DMS 273 treated with DMSO at 0.1 percent for 48 hours (cell line): ENCODE measurements around the gene PAX5.

Experiments used
- DNase-seq: peaks from one replicate; lab custom pipeline; 2025; lab: John Stamatoyannopoulos, UW

PAX5 gene

DNA sequence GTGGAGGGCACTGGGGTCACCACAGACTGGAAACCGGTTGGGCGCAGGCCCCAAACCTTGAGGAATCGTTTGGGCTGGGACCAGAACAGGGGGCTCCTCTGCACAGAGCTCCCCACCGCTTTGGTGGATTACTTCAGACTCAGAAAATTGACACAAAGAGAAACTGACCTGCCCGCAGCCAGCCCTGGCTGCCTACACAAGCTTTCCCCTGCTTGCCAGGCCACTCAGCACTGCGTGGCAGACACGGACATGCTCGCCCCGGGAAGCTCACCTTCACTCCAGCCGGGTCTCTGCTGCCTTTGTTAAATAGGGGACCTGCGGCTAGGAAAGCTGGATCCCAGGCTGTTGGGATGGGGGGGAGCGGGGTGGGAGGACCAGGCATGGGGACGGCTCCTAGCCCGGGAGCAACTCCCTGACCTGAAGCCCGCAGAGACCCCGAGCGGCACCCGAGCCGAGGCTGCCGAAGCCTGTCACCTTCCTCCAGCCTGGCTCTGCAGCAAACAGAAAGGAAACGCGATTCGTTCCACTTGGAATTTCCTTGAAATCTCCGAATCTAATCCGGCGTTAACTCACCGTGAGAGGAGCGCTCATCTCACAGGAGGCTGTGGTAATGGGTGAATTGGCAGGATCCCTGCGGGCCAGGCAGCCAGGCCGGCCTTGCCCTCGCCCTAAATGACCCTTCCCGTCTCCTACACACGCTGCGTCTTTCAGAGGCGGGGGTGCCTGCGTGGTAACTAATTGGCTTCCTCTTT is 8.8 kb downstream of the PAX5 start:
- DNase-seq: no peak

DNA sequence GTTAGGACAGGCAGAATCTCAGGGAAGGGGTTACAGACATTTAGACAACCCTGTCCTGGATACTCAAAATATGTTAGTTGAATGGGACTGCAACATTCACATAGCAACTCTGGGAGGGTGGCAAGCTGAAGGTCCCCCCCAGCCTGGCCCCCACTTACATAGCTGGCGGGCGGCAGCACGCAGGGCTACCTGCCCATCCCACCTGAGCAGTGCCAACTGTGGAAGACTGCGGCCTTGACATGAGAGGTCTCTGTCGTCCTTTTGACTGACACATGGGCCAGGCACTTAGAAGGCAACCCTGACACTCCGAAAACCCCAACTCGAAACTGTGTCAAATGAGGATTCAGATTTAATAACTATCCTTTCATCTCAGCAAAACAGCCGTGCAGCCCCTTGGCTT is 16.5 kb downstream of the PAX5 start:
- no peak for DNase-seq

DNA sequence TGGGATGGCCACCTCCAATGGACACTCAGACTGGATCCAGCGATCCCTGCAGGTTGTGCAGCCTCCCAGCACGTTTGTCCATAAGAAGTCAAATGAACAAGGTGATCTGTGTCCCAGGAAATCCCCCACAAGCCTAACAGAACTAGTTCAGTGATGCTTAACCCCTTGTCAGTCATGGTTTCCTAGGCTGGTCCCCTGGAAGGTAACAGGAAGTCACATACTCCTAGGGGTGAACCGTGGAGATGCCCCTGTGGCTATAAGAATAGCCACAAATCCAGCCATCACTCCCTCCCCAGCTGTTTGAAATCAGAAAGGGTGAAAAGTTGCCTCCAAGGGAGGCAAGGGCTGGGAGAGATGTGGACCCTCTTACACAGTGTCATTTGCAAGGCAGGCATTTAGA is 22.5 kb downstream of the PAX5 start:
- DNase-seq: no peak

DNA sequence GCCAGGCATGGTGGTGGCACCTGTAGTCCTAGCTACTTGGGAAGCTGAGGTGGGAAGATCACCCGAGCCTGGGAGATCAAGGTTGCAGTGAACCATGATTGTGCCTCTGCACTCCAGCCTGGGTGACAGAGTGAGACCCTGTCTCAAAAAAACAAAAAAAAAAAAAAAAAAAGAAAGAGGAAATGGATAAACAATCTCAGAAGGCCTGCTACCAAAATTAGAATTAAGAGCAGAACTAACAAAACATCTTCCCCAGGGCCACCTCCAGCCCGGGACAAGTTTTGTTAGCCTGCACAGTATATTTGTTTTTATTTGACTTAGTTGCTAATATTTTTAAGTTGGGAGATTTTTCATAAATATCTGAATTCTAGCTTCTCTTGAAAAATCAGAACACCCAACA is 23.1 kb downstream of the PAX5 start:
- no peak for DNase-seq

DNA sequence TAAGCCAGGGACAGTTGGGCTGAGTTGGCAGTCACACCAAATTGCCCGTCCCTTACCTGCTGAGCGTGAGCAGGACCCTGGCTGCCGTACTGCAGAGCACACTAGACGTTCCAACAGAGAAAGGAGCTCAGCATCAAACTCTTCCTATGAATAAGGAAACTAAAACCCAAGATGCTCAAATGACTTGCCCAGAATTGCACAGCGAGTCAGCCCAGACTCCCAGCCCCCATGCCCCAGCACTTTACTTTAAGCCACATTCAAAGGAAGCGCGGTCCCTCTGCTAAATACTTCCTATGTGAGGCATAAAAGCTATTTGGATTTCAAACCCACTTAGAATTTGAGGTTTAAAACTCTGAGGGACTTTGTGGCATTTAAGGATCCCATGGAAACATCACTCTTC is 23.9 kb downstream of the PAX5 start:
- DNase-seq: no peak

DNA sequence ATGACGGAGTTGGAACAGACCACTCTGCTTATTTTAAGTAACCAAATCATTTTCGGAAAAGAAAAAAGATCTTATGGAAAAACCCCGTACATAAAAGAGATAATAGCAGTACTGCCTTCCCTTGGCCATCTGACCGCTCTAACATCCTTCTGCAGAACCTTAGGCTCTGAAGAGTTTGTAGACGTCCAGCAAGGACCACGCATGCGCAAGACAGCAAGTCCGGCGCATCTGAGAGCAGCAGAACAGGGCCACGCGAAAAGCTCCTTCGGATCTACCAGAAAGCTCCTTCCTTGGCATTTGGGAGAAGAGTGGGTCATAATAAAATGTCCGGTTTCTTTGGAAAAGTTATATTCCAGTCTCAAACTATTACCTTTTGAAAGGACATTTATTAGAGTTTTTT is 26.8 kb downstream of the PAX5 start:
- no peak for DNase-seq

DNA sequence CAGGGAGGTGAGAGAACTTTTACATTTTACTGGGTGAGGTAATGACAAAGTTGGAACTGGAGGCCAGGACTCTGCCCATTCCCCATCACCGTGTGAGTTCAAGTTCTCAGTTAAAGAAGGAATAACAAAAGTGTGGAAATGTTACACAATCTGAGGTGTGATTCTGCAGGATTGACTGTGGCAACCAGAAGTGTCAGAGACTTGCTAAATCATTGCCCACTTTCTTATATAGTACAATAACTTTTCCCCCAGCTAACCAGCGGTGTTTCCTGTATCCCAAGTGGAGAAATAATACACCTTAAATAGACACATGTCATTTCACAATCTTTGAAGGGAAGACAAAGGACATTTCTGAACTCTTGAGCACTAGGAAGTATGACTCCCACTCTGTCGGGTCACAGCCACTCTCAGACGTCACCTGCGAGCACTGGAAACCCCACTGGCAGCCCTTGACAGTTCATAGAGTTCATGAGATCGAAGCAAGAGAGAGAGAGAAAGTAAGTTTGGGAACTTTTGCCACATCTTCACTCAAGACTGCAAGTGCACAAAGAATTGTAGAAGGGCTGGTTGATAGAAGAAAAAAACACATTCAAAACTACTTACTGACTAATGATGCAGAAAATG is 28.4 kb downstream of the PAX5 start:
- DNase-seq: no peak

DNA sequence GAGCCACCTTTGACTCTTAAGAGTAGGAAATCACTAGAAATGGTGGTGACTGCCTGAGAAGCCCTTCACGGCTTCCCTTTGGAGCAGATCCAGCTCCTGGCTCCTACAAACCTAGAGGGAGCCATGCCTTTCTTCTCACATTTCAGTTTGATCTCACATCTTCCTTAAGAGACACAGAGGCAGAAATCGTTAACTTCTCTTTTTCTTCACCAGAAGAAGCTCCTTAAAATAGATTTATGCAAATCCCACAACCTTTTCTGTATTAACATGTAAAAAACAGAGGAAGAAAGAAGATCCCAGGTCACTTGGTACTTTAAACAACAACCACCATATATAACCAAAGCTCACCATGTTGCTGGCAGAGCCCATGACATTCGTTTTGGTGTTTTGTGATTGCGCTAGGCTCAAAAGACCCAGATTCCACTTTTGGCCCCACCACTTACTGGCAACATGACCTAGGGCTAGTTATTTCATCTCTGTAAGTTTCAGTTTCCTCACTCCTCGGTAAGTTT is 29.6 kb downstream of the PAX5 start:
- DNase-seq: no peak

DNA sequence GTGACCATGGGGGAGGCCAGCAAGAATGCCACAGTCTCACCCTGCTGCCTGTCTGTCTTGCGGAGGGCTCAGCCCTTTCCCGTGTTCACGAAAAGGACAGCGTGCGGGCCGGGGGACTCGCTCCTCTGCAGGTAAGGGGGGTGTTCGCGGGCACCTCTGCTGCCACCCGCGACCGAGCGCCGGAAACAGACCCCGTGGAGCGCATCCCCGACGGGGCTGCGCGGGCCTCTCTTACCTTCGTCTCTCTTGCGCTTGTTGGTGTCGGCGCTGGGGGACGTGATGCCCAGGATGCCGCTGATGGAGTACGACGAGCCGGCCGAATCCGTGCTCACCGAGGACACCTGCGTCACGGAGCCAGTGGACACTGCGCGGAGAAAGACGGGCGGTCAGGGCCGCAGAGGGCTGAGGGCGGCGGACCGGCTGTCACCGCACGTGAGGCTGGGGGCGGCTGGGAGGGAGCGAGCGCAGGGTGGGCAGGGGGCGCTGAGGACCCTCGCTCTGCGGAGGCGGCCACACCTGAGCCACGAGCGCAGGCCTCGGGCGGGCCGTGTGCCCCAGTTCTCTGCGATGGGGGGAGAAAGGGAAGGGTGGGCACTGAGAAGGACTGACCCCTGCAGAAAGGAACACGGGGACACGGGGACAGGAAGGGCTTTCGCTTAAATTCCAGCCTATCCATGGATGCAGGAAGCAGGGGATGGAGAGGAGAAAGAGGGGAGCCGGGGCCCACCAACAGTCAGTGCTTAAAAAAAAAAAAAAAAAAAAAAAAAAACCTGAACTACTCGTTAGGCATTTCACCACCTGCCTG is 31.5 kb downstream of the PAX5 start:
- no peak for DNase-seq

DNA sequence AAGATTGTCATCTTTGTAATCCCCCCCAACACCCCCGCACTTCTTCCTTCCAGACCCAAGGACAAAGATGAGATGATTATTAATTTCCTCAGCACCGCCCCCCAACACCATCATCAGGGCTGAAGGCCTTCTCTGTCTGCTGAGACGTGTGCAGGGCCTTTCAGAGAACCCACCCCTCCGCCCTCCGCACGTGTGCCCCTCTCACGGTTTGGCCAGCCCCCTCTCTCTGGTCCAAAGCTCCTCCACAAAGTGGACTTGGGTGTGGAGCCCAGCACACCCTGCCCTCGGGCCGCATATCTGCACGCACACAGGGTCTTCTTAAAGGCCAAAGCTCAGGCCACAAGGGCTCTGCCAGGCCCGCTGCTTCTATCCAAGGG is 32.0 kb downstream of the PAX5 start:
- no peak for DNase-seq

DNA sequence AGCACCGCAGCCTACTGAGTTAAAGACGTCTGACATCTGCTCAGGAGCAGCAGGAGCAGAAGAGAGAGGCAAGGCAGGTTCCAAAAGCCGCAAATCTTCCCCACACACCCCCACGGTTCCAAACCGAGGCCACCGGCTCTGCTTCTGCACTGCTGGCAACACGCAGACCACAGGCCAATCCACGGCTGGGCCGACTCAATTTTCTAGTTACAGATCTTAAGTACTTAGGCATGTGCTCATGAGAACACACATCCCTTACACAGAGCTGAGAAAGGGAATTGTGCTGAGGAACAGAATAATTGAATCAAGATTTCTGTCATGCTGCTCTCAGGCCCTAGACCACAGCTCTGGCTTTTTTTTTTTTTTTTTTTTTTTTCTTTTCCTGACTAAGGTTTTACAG is 32.6 kb downstream of the PAX5 start:
- no peak for DNase-seq

DNA sequence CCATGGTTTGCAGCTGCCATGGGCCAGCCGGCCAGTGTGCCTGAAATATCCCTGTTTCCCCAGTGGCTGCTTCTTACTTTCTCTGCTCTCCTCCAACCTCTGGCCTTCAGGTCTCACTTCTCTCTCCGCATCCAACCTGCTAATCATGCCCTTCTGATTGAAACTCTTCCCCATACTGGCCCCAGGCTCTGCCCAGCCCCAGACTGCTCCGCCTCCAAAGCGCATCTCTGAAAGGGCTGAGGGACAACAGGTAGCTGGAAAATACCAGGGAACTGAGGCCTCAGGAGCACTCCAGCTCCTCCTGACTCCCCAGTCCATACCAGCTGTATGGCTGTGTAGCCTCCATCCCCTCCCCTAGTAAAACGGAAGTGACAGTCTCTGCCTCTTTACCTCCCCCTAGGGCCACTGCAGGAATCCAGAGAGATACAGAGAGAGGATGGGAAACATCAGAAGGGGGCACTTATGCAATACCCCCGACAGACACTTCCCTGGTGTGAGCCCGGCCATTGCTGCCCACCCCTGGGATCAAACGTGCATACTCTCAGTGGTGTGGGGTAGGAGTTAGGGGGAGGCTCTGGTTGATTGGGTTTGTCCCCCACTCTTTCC is 34.2 kb downstream of the PAX5 start:
- DNase-seq: no peak

DNA sequence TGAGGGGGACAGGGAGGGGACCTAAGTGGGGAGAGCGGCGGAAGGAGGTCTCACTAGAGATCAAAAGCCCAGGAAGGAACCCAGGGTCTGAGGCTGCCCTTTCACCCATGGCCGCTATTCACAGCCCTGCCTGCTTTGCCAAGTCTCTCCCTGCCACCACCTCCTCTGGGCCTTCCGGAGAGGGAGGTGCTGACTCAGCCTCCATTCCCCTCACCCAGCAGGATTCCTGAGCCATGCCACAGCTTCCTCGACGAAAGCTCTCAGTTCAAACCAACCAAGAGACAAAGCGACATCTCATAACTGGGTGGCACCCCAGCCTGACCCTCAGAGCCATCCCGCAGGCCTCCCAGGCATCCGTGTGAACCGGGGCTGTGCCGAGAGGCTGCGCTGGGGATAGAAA is 36.7 kb downstream of the PAX5 start:
- no peak for DNase-seq

DNA sequence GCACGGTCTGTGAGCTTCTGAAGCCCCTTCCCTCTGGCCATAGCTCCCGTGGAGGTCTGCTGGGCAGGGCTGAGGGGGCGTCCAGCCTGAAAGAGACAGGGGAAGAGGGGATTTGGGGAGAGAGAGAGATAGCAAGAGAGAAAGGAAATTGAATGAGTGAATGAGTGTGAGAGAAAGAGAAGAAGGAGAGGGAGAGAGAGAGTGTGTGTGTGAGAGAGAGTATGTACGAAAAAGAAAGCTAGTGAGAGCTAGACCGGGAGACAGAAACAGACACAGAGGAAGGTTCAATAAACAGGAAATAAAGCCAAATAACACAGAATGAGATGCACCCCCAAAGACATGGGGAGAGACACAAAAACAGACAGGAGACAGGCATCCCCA is 37.4 kb downstream of the PAX5 start:
- DNase-seq: no peak

DNA sequence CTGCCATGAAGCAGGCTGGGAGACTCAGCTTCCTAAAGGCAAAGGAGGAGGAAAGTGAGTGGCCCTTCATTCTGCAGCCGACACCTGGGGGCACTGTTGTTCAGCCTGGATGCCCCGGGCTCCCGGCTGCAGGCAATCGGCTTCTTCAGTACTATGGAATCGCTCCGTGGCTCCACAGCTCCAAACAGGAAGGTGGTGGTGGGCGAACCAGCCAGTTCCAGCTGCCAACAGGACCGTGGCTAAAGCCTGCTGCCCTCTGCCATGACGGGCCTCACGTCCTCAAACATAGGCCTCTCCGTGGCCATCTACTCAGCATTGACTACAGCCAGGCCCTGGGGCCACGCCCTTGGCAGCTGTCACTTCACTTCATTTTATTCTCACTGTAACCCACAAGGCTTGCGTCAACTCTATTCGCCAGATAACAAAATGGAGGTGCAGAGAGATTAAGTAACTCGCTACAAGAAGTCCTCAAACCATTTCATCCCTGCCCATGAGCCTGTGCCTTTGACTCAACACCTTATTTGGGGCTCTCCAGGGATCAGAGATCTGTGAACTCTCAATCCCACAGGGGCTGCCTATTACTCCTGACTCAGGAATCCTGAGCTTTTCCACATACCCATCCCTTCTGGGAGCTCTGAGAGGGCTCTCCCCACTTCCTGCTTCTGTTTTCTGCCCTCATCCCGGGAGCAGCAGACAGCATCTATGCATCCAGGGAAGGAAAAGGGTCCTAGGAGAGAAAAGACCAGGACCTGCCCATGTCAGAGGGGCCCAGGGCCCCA is 38.0 kb downstream of the PAX5 start:
- no peak for DNase-seq

DNA sequence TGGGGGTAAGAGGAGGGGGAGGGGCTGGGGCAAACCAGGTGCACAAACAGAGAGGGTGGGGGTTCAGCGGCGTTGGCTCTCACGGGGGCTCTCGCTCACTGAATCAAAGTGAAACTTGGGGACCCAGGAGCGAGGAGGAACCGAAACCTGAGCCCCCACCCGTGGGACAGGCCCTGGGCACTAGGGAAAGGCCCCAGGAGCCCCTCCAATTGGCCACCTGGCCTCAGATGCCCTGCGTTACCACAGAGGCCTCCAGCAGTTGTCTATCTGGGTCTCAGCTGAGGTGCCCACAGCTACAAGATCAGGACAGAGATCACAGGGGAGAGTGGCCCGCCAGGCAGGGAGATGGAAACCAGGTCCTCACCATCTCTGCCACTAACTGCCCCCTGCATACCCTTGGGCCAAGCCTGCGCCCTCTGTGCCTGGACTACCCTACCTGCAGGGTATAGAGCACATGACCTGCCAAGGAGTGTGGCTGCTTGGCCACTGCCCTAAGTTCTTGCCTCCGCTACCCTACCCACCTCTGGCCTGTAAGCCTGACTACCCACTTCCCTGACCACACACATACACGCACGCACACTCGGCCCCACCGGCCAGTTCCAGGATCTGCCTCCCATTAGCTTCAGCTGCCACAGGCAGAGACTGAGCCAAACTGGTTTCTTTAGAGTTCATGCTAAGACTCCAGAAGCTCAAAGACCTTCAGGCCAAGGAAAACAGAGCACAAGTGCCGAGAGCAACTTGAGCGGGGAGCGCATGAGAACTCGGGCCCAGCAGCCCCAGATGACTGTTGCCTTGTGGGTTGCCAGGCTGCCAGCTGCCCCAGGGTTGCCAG is 39.9 kb downstream of the PAX5 start:
- DNase-seq: no peak

DNA sequence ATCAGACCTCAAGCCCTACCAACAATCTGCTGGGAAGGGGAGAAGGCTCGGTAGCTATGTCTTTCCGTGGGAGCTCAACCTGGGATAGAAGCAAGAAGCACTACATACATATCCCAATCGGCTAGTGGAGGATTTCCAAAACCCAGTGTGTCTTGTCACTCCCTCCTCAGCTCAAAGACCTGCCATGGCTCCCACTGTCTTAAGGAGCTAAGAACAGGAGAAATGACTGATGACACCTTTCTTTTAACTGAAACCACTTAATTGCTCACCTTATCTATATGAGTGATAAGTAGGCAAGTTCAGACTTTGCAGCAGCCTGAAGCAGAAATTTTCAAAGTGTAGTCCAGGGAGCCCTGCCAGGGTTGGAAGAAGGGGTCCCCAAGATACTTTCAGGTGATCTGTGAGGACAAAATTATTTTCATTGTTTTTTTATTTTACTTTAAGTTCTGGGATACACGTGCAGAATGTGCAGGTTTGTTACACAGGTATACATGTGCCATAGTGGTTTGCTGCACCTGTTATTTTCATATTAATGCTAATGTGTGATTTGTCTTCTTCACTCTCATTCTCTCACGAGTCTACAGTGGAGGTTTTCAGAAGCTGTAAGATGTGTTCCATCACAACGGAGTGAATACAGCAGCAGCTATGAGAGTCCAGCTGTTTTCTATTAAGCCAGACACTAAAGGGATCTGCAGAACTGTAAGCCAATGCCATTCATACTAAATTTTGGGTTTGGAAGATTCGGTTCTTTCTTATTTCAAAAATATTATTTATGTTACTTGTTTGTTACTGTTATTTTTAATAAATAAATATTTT is 41.4 kb downstream of the PAX5 start:
- no peak for DNase-seq

DNA sequence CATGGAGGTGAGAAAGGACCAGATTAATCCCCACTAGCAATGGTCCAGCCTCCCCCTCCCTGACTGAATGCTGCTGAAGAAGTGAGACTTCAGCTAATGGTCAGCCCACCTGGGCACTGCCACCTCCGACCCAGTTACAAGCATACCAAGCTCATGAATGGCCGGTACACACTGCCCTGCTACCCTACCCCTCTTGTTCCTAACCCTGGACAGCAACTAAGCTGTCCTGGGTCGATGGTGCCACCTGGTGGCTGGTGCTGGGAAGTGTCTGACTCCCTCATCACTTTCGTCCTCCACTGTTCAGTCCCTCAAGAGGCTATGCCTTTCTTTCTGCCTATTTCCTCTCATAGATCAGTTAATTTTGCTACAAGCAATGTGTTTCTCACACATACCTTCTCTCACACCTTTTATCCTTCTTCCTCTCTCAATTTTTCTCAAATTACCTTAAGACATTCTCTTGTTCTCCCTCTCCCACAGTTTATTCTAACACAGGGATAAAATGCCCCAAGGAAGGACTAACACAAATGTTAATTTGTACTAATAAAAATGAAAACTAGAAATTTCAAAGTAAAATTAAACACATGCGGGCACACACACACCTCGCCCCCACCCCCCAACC is 42.4 kb downstream of the PAX5 start:
- DNase-seq: no peak

DNA sequence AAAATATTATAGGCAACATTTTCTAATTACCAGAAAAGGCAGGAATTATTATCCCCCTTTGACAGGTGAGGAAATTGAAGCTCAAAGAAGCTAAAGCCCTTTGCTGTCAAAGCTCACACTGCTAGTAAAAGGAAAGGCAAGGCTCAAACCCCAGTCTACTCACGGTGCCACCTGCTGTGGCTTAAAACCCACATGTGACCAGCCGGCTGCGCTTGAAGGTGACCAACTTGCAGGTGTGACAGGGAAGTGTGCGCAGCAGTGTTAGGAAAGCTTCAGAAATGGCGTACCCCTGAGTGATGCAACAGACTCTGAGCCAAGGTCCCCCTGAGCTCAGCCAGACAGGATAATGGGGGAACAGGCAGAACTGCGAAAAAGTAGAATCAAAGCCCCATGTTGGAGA is 45.2 kb downstream of the PAX5 start:
- DNase-seq: no peak

DNA sequence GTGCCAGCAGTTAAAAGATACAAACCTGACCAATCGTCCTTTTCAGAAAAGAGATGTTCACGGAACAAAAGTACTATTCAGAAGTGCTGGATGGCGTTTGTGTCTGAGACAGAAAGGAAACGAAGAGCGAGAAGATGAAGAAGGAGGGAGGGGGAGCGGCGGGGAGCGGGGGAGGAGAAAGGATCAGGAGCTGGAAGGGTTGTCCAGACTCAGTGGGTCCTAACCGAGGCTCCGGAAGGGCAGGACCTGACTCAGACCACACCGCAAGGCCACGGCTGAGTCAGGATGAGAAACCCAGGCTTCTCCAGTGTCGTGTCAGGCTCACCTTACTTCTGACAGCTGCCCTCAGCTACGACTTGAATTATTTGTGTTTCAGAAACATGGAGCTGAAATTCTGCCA is 46.2 kb downstream of the PAX5 start:
- no peak for DNase-seq
